K562 (cell line): Measurements from ENCODE around the gene DBP. TPM values are rescaled to one million over a fixed set of nuclear protein-coding genes. Genes with fewer than 3 reads are reported as not detected.

ENCODE experiments used
- CBFA2T3 ChIP-seq: fragments of 450-650 bp; IDR thresholded peaks from 2 replicates; pipeline ENCODE4 v1.6.1; 2017
- CEBPG ChIP-seq, 3 experiments: fragments of 200-800 bp in 1 of 3; sonication (Bioruptor generic) in 1 of 3; sonication (generic) in 1 of 3; formaldehyde crosslinking in 1 of 3; IDR thresholded peaks in 2 of 3; conservative IDR thresholded peaks in 1 of 3; 2 replicates each; pipeline versions ENCODE4 v1.6.1 to v1.8.0; 2016 to 2022; ENCODE audit warnings: missing compliant biosample characterization in 2 of 3, missing genetic modification characterization in 2 of 3, mild to moderate bottlenecking in 1 of 3, missing genetic modification reagents in 1 of 3
- MIER1 ChIP-seq: fragments of 450-650 bp; IDR thresholded peaks from 2 replicates; pipeline ENCODE4 v1.6.1; 2016; ENCODE audit warnings: antibody characterized with exemption, mild to moderate bottlenecking, low read depth
- NR1H2 ChIP-seq: sonication (generic); formaldehyde crosslinking; IDR thresholded peaks from 2 replicates; pipeline ENCODE4 v1.4.0; 2020; ENCODE audit warnings: mild to moderate bottlenecking, missing genetic modification reagents
- SAFB2 ChIP-seq: fragments of 200-400 bp; formaldehyde crosslinking; IDR thresholded peaks from 2 replicates; pipeline ENCODE4 v1.6.1; 2018; ENCODE audit warnings: borderline replicate concordance, low read length, low read depth, moderate library complexity; ENCODE audit not compliant: severe bottlenecking
- TARDBP ChIP-seq: fragments of 450-650 bp; IDR thresholded peaks from 2 replicates; pipeline ENCODE4 v1.6.1; 2016
- ZFP30 ChIP-seq: fragments of 250-450 bp; sonication (Bioruptor Pico); IDR thresholded peaks from 2 replicates; pipeline ENCODE4 v1.8.0; 2022; ENCODE audit warnings: moderate library complexity, mild to moderate bottlenecking, inconsistent platforms, borderline replicate concordance
- ZFPM2 ChIP-seq: fragments of 250-450 bp; sonication (Bioruptor Pico); IDR thresholded peaks from 2 replicates; pipeline ENCODE4 v1.5.1; 2022; ENCODE audit warnings: mild to moderate bottlenecking
- ZNF75A ChIP-seq: fragments of 450-650 bp; formaldehyde crosslinking; IDR thresholded peaks from 2 replicates; pipeline ENCODE4 v1.4.0; 2020; ENCODE audit warnings: mild to moderate bottlenecking
- polyA plus RNA-seq, 8 experiments: library from polyadenylated mRNA; depleted of rRNA in 4 of 8; stranded (reverse) in 5 of 8; unstranded in 3 of 8; fragments of >200 nt; fragmentation: Nextera tagmentation in 2 of 8; fragmentation: Illumina TruSeq in 1 of 8; extraction: Ambion mirVana in 2 of 8; extraction: Trizol in 1 of 8; gene quantifications; 2 replicates each; pipeline versions ENCODE4 v1.2.1 to v1.2.3, GENCODE V29; 2011 to 2014; ENCODE audit warnings: inconsistent platforms in 1 of 8, missing spikeins in 1 of 8
- total RNA-seq, 7 experiments: library from RNA; depleted of rRNA in 6 of 7; stranded (reverse); fragments of >200 nt in 6 of 7; fragmentation: Illumina TruSeq in 2 of 7; extraction: Trizol in 2 of 7; gene quantifications; 2 replicates each; pipeline versions ENCODE4 v1.2.1 to v1.2.3, GENCODE V29; 2011 to 2021; ENCODE audit warnings: low replicate concordance in 1 of 7
- TF ChIP-seq, protein P1 (sequence below): fragments of 250-450 bp; sonication (Bioruptor Pico); IDR thresholded peaks from 2 replicates; pipeline ENCODE4 v1.8.0; 2022; ENCODE audit warnings: inconsistent platforms
- TF ChIP-seq, protein P2 (sequence below), 2 experiments: fragments of 200-800 bp in 1 of 2; sonication (Bioruptor generic) in 1 of 2; sonication (generic) in 1 of 2; formaldehyde crosslinking in 1 of 2; IDR thresholded peaks in 1 of 2; conservative IDR thresholded peaks in 1 of 2; 2 replicates each; pipeline versions ENCODE4 v1.5.0 to v1.6.1; 2016 to 2020; ENCODE audit warnings: missing compliant biosample characterization in 1 of 2, missing genetic modification characterization in 1 of 2, missing genetic modification reagents in 1 of 2
- TF ChIP-seq, protein P3 (sequence below): fragments of 450-650 bp; IDR thresholded peaks from 2 replicates; pipeline ENCODE4 v1.6.1; 2016; ENCODE audit warnings: low read depth
- TF ChIP-seq, protein P4 (sequence below): fragments of 200-800 bp; sonication (Bioruptor generic); IDR thresholded peaks from 2 replicates; pipeline ENCODE4 v1.6.1; 2017; ENCODE audit warnings: missing genetic modification characterization, missing compliant biosample characterization

DBP gene
- total and polyA plus RNA-seq, 9 of the 15 experiments (the other 6 are each of a cell fraction or from before 2014, with no cell fraction given), result 0.25 to 5.5 (median 1.8) TPM

DNA sequence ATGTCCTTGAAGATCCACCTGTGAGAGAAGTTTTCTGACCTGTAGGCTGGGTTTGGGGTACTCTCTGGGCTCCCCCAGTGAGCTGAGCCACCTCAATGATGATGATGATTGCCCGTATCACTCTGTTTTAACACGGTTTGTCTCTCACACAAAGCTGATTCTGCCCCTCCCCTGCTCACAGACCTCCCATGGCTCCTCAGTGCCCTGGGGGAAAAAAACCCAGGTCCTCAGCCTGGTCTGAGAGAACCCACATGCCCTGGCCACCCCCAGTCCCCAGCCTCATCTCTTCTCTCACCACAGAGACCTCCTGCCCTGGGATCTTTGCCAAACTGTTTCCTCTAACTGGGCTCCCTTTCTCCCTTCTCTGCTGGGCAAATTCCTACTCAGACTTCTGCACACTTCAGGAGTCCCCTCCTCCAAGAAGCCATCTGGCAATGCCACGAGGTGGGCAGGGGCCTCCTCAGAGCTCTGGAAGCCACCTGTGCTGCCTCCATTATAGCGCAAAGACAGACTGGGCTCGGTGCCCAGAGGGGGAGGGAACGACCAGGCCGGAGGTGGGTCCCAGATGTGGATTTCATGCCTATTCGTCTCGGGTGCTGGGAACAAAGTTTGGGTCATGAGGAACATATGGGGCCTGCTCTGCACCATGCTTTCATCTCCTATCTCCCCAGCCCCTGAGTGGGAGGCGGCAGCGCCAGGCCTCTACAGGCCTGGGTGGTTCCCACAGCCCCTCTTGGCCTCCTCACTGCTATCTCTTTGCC lies 17.3 kb upstream of the DBP start (continued):
- TF ChIP-seq MIER1 (no peak), SAFB2 (no peak), NR1H2 (no peak), CBFA2T3 (peak; percentile 23; the same call in 1 of the 2 replicates), ZNF75A (CRISPR knock-in tag) (no peak), ZFPM2 (no peak), CEBPG (CRISPR knock-in tag; IDR thresholded peaks at IDR 0.05) (no peak), CEBPG (tag; conservative IDR thresholded peaks at IDR 0.05 in 1 of 2, IDR thresholded peaks at IDR 0.05 in 1 of 2) (no peak), TARDBP (no peak), ZFP30 (no peak)
- TF ChIP-seq, protein P1, sequence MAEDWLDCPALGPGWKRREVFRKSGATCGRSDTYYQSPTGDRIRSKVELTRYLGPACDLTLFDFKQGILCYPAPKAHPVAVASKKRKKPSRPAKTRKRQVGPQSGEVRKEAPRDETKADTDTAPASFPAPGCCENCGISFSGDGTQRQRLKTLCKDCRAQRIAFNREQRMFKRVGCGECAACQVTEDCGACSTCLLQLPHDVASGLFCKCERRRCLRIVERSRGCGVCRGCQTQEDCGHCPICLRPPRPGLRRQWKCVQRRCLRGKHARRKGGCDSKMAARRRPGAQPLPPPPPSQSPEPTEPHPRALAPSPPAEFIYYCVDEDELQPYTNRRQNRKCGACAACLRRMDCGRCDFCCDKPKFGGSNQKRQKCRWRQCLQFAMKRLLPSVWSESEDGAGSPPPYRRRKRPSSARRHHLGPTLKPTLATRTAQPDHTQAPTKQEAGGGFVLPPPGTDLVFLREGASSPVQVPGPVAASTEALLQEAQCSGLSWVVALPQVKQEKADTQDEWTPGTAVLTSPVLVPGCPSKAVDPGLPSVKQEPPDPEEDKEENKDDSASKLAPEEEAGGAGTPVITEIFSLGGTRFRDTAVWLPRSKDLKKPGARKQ (CRISPR knock-in tag), result no peak
- TF ChIP-seq, protein P2, sequence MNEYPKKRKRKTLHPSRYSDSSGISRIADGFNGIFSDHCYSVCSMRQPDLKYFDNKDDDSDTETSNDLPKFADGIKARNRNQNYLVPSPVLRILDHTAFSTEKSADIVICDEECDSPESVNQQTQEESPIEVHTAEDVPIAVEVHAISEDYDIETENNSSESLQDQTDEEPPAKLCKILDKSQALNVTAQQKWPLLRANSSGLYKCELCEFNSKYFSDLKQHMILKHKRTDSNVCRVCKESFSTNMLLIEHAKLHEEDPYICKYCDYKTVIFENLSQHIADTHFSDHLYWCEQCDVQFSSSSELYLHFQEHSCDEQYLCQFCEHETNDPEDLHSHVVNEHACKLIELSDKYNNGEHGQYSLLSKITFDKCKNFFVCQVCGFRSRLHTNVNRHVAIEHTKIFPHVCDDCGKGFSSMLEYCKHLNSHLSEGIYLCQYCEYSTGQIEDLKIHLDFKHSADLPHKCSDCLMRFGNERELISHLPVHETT (CRISPR knock-in tag; conservative IDR thresholded peaks at IDR 0.05 in 1 of 2, IDR thresholded peaks at IDR 0.05 in 1 of 2), result no peak
- TF ChIP-seq, protein P3, sequence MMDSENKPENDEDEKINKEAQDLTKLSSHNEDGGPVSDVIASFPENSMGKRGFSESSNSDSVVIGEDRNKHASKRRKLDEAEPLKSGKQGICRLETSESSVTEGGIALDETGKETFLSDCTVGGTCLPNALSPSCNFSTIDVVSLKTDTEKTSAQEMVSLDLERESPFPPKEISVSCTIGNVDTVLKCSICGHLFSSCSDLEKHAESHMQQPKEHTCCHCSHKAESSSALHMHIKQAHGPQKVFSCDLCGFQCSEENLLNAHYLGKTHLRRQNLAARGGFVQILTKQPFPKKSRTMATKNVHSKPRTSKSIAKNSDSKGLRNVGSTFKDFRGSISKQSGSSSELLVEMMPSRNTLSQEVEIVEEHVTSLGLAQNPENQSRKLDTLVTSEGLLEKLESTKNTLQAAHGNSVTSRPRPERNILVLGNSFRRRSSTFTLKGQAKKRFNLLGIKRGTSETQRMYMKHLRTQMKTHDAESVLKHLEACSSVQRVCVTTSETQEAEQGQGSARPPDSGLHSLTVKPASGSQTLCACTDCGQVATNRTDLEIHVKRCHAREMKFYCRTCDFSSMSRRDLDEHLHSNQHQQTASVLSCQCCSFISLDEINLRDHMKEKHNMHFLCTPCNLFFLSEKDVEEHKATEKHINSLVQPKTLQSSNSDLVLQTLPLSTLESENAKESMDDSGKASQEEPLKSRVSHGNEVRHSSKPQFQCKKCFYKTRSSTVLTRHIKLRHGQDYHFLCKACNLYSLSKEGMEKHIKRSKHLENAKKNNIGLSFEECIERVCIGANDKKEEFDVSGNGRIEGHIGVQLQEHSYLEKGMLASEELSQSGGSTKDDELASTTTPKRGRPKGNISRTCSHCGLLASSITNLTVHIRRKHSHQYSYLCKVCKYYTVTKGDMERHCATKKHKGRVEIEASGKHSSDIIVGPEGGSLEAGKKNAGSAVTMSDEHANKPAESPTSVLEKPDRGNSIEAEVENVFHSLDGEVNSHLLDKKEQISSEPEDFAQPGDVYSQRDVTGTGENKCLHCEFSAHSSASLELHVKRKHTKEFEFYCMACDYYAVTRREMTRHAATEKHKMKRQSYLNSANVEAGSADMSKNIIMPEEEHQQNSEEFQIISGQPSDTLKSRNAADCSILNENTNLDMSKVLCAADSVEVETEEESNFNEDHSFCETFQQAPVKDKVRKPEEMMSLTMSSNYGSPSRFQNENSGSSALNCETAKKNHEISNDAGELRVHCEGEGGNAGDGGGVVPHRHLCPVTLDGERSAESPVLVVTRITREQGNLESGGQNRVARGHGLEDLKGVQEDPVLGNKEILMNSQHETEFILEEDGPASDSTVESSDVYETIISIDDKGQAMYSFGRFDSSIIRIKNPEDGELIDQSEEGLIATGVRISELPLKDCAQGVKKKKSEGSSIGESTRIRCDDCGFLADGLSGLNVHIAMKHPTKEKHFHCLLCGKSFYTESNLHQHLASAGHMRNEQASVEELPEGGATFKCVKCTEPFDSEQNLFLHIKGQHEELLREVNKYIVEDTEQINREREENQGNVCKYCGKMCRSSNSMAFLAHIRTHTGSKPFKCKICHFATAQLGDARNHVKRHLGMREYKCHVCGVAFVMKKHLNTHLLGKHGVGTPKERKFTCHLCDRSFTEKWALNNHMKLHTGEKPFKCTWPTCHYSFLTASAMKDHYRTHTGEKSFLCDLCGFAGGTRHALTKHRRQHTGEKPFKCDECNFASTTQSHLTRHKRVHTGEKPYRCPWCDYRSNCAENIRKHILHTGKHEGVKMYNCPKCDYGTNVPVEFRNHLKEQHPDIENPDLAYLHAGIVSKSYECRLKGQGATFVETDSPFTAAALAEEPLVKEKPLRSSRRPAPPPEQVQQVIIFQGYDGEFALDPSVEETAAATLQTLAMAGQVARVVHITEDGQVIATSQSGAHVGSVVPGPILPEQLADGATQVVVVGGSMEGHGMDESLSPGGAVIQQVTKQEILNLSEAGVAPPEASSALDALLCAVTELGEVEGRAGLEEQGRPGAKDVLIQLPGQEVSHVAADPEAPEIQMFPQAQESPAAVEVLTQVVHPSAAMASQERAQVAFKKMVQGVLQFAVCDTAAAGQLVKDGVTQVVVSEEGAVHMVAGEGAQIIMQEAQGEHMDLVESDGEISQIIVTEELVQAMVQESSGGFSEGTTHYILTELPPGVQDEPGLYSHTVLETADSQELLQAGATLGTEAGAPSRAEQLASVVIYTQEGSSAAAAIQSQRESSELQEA, result no peak
- TF ChIP-seq, protein P4, sequence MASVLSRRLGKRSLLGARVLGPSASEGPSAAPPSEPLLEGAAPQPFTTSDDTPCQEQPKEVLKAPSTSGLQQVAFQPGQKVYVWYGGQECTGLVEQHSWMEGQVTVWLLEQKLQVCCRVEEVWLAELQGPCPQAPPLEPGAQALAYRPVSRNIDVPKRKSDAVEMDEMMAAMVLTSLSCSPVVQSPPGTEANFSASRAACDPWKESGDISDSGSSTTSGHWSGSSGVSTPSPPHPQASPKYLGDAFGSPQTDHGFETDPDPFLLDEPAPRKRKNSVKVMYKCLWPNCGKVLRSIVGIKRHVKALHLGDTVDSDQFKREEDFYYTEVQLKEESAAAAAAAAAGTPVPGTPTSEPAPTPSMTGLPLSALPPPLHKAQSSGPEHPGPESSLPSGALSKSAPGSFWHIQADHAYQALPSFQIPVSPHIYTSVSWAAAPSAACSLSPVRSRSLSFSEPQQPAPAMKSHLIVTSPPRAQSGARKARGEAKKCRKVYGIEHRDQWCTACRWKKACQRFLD (CRISPR knock-in tag), result no peak
